Progenitor cell of endocrine pancreas (in vitro differentiated cells): Measurements from ENCODE around the gene NRG2. TPM values are rescaled to one million over a fixed set of nuclear protein-coding genes. Genes with fewer than 3 reads are reported as not detected.

Source experiments
- DNase-seq: peaks from one replicate; pipeline ENCODE4 v3.0.0; 2021; ENCODE audit warnings: low spot score; ENCODE audit not compliant: unreplicated experiment
- H3K27ac Mint-ChIP-seq: 2 replicates; pipeline ENCODE4 v1.8.0; 2021; ENCODE audit warnings: mild to moderate bottlenecking, moderate library complexity, mixed read lengths
- H3K27me3 Mint-ChIP-seq: 2 replicates; pipeline ENCODE4 v1.8.0; 2021; ENCODE audit warnings: mixed read lengths
- H3K36me3 Mint-ChIP-seq: 2 replicates; pipeline ENCODE4 v1.8.0; 2022; ENCODE audit warnings: mixed read lengths; ENCODE audit not compliant: insufficient read depth
- H3K4me1 Mint-ChIP-seq: 2 replicates; pipeline ENCODE4 v1.8.0; 2021; ENCODE audit warnings: low read depth, mixed read lengths
- H3K4me3 Mint-ChIP-seq: 2 replicates; pipeline ENCODE4 v1.8.0; 2021; ENCODE audit warnings: low read depth, mild to moderate bottlenecking, moderate library complexity, mixed read lengths
- H3K9me3 Mint-ChIP-seq: 2 replicates; pipeline ENCODE4 v1.8.0; 2021; ENCODE audit warnings: low read depth, mixed read lengths
- total RNA-seq: library from RNA; stranded (reverse); gene quantifications from 2 replicates; pipeline ENCODE4 v1.2.1, GENCODE V29; 2021
- TF ChIP-seq, protein P1 (sequence below): fragments of 200-600 bp; sonication (generic); IDR thresholded peaks from one replicate; pipeline ENCODE4 v1.5.0; 2021; ENCODE audit warnings: antibody characterized with exemption, mild to moderate bottlenecking; ENCODE audit not compliant: unreplicated experiment

NRG2 gene
- total RNA-seq, 1 donor from 2014 or later = 5.5 TPM

- TF ChIP-seq, protein P1, sequence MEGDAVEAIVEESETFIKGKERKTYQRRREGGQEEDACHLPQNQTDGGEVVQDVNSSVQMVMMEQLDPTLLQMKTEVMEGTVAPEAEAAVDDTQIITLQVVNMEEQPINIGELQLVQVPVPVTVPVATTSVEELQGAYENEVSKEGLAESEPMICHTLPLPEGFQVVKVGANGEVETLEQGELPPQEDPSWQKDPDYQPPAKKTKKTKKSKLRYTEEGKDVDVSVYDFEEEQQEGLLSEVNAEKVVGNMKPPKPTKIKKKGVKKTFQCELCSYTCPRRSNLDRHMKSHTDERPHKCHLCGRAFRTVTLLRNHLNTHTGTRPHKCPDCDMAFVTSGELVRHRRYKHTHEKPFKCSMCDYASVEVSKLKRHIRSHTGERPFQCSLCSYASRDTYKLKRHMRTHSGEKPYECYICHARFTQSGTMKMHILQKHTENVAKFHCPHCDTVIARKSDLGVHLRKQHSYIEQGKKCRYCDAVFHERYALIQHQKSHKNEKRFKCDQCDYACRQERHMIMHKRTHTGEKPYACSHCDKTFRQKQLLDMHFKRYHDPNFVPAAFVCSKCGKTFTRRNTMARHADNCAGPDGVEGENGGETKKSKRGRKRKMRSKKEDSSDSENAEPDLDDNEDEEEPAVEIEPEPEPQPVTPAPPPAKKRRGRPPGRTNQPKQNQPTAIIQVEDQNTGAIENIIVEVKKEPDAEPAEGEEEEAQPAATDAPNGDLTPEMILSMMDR = no peak
- no peak overlapping the region for H3K4me3 Mint-ChIP-seq
- no peaks in the 10 kb centered on the region for H3K4me1 Mint-ChIP-seq
- H3K27me3 Mint-ChIP-seq = peaks cover 2% of the 10 kb centered on the region
- DNase-seq = no peak
- H3K9me3 Mint-ChIP-seq = peaks cover 7% of the 10 kb centered on the region
- no peak overlapping the region for H3K27ac Mint-ChIP-seq
- H3K36me3 Mint-ChIP-seq = peaks cover 4% of the 10 kb centered on the region
These were observed 171.5 kb downstream of the NRG2 start for GRCh38 chr5:139871614-139872013.

DNA sequence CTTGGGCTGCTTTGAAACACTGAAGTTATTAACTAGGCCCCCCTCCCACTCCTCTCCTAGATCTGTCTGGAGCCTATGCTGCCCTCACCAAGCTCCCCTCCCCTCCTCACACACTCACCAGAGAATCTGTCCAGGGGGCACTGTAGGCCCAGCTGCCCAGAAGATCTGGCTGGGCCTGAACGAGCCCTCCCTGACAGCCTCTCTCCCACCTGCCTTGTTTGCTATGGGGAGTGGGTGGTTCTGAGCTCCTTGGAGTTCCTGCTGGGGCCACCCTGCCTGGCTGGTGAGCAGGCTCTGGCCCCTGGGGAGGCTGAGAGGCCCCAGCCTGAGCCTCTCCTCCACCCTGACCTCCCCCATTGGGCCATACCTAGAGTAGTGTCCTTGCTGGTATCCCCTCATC lies 172.4 kb downstream of the NRG2 start:
- no peak overlapping the region for H3K4me3 Mint-ChIP-seq
- H3K27ac Mint-ChIP-seq = no peak overlapping the region

GRCh38 chr5:139869042-139869790 lies 173.9 kb downstream of the NRG2 start:
- TF ChIP-seq, protein P1 = no peak
- peaks cover 4% of the 10 kb centered on the region for H3K27me3 Mint-ChIP-seq
- H3K9me3 Mint-ChIP-seq = no peaks in the 10 kb centered on the region
- no peaks in the 10 kb centered on the region for H3K36me3 Mint-ChIP-seq
- no peak overlapping the region for H3K4me3 Mint-ChIP-seq
- H3K27ac Mint-ChIP-seq = no peak overlapping the region
- no peak for DNase-seq
- H3K4me1 Mint-ChIP-seq = no peaks in the 10 kb centered on the region

More for the DNA sequence above, 172.4 kb downstream of the NRG2 start:
- no peak for DNase-seq
- Mint-ChIP-seq H3K4me1 (no peaks in the 10 kb centered on the region), H3K36me3 (peaks cover 2% of the 10 kb centered on the region), H3K27me3 (peaks cover 4% of the 10 kb centered on the region), H3K9me3 (peaks cover 3% of the 10 kb centered on the region)
- TF ChIP-seq, protein P1 = no peak

DNA sequence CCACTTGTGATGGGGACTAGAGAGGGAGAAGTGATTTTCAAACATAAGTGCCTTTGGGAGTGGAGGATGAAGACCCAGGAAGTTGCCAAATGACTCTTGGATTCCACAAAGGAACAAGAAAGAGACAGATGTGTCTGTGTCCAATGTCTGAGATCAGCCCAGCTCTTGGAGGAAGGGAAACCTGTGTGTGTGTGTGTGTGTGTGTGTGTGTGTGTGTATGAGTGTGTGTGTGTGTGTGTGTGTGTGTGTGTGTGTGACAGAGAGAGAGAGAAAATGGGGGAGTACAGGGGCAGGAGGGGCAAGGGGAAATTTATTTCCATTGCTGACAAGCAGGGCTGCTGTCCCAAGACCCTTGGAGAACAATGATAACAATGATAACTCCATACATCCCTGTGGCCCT lies 175.5 kb downstream of the NRG2 start:
- no peaks in the 10 kb centered on the region for H3K36me3 Mint-ChIP-seq
- H3K9me3 Mint-ChIP-seq = no peaks in the 10 kb centered on the region
- DNase-seq = no peak
- no peak overlapping the region for H3K27ac Mint-ChIP-seq
- no peak overlapping the region for H3K4me3 Mint-ChIP-seq
- TF ChIP-seq, protein P1 = no peak
- H3K4me1 Mint-ChIP-seq = no peaks in the 10 kb centered on the region
- H3K27me3 Mint-ChIP-seq = peaks cover 4% of the 10 kb centered on the region

DNA sequence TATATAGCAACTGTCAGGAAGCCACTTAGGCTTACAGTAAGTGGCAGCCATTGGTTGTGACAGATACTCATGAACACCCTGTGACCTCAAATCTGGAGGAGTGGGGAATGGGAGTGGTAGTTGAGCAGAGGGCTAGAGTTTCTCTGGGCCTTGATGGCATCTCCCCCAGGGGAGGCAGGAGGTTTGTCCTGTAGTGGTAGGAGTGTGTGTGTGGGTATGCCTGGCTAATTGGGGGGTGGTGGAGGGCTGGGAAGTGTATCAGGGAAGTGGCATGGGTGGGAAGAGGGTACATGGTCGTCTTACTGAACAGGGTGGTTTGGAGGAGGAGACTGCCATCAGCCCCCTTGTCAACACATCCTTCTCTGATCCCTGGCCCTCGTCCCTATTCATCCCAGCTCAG lies 176.0 kb downstream of the NRG2 start:
- Mint-ChIP-seq H3K36me3 (no peaks in the 10 kb centered on the region), H3K9me3 (no peaks in the 10 kb centered on the region), H3K4me3 (no peak overlapping the region), H3K27me3 (peaks cover 4% of the 10 kb centered on the region), H3K4me1 (no peaks in the 10 kb centered on the region), H3K27ac (no peak overlapping the region)
- TF ChIP-seq, protein P1 = no peak
- no peak for DNase-seq
